Measurements from ENCODE around the gene A3GALT2. TPM values are rescaled to one million over a fixed set of nuclear protein-coding genes. Genes with fewer than 3 reads are reported as not detected.

Gene A3GALT2
- polyA plus RNA-seq, 1 of the 3 experiments (the other 2 are of a cell fraction) = 0.07 TPM

DNA sequence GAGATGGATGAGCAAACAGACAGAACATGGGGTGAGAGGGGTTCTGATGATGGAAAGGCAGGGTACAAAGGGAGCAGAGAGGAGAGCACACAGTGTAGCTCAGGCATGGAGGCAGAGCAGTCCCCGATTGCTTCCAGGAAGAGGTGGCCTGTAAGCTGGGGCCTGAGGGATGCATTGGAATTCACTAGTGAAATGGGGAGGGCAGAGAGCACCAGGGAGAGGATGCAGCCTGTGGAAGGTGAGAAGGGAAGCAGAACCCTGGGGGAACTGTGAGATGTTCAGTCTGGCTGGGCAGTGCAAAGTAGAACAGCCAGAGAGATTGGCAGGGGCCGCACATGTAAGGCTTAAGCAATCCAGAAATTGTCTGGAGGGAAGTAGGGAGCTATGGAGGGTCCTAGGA, 52.4 kb downstream of the A3GALT2 start:
- ChIA-PET POLR2A (no interaction called here), CTCF (interaction anchor here (0.9 to 1.3 kb wide), 3 partner anchors 15 to 141 kb away, joined by 3 to 4 read pairs (median 3); no protein-coding TSS in a partner anchor)
- Histone ChIP-seq H3K9me3 (no peaks in the 10 kb centered on the region), H3K79me2 (ENCODE audit: insufficient read depth) (peaks cover 84% of the 10 kb centered on the region), H3K27me3 (ENCODE audit: insufficient read depth) (no peaks in the 10 kb centered on the region), H3K4me3 (ENCODE audit: low read depth in 2 of 2, low read length in 1 of 2) (no peak overlapping the region), H4K20me1 (ENCODE audit: insufficient read depth) (peaks cover 94% of the 10 kb centered on the region), H3K4me1 (ENCODE audit: control insufficient read depth in 1 of 2, insufficient read depth in 2 of 2, low read depth in 1 of 2, low read length in 1 of 2) (peaks cover 0 to 7% of the 10 kb centered on the region in 2 experiments; a peak in 1 of 4 replicates), H3K4me2 (no peak overlapping the region), H3K9ac (no peak overlapping the region), H3K36me3 (replicated peaks in 1 of 2; ENCODE audit: control insufficient read depth in 1 of 2, insufficient read depth in 2 of 2, low read length in 1 of 2) (peaks cover 6 to 8% of the 10 kb centered on the region in 2 experiments), H3K9me2 (no peaks in the 10 kb centered on the region), H3K27ac (ENCODE audit: low read depth in 2 of 2, low read length in 1 of 2) (no peak overlapping the region), H3F3A (replicated peaks; ENCODE audit: insufficient read depth) (no peaks in the 10 kb centered on the region), H2AFZ (ENCODE audit: low read depth) (no peak overlapping the region)
- no peak for DNase-seq
- 96% methylated on average over 2 of the region's 2 CpGs for WGBS (ENCODE audit: low lambda C conversion rate)
- TF ChIP-seq YY1 (IDR thresholded peaks at IDR 0.05; ENCODE audit: low read depth) (no peak), MXI1 (IDR thresholded peaks at IDR 0.05; ENCODE audit: low read depth, low read length) (no peak), RCOR1 (IDR thresholded peaks at IDR 0.05; ENCODE audit: low read length) (no peak)

DNA sequence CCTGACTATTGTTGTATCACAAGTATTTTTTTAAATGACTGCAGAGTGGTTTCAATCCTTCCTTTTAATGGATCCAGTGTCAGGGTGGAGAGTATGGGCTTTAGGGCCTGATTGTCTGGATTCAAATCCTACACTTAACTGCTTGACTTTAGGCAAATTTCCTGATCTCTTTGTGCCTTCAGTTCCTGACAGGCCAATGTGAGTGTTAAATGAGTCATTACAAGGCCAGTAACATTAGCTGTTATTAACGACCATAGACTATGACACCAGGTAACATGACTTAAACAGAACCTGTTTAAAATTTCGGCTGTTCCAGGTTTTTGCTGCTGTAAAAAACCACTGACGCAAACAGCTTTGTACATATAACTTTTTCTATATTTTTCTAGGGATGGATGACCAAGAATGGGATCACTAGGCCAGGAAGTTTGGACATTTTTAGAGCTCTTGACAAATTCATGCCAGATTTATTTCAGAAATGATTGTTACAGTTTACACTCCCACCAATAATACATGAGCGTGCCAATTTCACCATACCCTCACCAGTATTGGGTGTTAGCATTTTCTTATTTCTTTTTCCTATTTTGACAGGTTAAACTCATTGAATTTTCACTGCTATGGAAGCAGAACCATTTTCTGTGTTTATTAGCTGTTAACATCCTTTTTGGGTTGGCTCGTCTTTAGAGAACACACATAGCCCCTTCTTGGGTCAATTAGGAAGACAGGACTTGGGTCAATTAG, 53.3 kb downstream of the A3GALT2 start:
- no peaks in the 10 kb centered on the region for H3K9me3 ChIP-seq
- no peak for TF ChIP-seq JUND (IDR thresholded peaks at IDR 0.05)
- TF ChIP-seq GATA2 (CRISPR knock-in tag; IDR thresholded peaks at IDR 0.05) = no peak
- TF ChIP-seq ELF1 (IDR thresholded peaks at IDR 0.05) = no peak
- no peak for TF ChIP-seq MXI1 (IDR thresholded peaks at IDR 0.05; ENCODE audit: low read depth, low read length)
- TF ChIP-seq CHD2 (IDR thresholded peaks at IDR 0.05; ENCODE audit: low read length, partially characterized antibody) = no peak
- TF ChIP-seq, protein P1, sequence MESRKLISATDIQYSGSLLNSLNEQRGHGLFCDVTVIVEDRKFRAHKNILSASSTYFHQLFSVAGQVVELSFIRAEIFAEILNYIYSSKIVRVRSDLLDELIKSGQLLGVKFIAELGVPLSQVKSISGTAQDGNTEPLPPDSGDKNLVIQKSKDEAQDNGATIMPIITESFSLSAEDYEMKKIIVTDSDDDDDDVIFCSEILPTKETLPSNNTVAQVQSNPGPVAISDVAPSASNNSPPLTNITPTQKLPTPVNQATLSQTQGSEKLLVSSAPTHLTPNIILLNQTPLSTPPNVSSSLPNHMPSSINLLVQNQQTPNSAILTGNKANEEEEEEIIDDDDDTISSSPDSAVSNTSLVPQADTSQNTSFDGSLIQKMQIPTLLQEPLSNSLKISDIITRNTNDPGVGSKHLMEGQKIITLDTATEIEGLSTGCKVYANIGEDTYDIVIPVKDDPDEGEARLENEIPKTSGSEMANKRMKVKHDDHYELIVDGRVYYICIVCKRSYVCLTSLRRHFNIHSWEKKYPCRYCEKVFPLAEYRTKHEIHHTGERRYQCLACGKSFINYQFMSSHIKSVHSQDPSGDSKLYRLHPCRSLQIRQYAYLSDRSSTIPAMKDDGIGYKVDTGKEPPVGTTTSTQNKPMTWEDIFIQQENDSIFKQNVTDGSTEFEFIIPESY (IDR thresholded peaks at IDR 0.05; ENCODE audit: borderline replicate concordance, low read depth) = no peak
- no peak for TF ChIP-seq SIN3A (IDR thresholded peaks at IDR 0.05; ENCODE audit: borderline replicate concordance, low read depth, low read length)
- TF ChIP-seq FOXJ3 (CRISPR knock-in tag; IDR thresholded peaks at IDR 0.05) = no peak
- TF ChIP-seq, protein P2, sequence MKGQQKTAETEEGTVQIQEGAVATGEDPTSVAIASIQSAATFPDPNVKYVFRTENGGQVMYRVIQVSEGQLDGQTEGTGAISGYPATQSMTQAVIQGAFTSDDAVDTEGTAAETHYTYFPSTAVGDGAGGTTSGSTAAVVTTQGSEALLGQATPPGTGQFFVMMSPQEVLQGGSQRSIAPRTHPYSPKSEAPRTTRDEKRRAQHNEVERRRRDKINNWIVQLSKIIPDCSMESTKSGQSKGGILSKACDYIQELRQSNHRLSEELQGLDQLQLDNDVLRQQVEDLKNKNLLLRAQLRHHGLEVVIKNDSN (IDR thresholded peaks at IDR 0.05; ENCODE audit: borderline replicate concordance, low read depth) = no peak
- TF ChIP-seq, protein P3, sequence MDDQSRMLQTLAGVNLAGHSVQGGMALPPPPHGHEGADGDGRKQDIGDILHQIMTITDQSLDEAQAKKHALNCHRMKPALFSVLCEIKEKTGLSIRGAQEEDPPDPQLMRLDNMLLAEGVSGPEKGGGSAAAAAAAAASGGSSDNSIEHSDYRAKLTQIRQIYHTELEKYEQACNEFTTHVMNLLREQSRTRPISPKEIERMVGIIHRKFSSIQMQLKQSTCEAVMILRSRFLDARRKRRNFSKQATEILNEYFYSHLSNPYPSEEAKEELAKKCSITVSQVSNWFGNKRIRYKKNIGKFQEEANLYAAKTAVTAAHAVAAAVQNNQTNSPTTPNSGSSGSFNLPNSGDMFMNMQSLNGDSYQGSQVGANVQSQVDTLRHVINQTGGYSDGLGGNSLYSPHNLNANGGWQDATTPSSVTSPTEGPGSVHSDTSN (IDR thresholded peaks at IDR 0.05) = no peak
- TF ChIP-seq SMC3 (IDR thresholded peaks at IDR 0.05; ENCODE audit: low read depth, low read length) = no peak
- no peak for TF ChIP-seq TEAD4 (IDR thresholded peaks at IDR 0.05; ENCODE audit: borderline replicate concordance, insufficient read depth)
- no peak for TF ChIP-seq NRF1 (IDR thresholded peaks at IDR 0.05; ENCODE audit: low read depth, low read length)
- TF ChIP-seq, protein P4, sequence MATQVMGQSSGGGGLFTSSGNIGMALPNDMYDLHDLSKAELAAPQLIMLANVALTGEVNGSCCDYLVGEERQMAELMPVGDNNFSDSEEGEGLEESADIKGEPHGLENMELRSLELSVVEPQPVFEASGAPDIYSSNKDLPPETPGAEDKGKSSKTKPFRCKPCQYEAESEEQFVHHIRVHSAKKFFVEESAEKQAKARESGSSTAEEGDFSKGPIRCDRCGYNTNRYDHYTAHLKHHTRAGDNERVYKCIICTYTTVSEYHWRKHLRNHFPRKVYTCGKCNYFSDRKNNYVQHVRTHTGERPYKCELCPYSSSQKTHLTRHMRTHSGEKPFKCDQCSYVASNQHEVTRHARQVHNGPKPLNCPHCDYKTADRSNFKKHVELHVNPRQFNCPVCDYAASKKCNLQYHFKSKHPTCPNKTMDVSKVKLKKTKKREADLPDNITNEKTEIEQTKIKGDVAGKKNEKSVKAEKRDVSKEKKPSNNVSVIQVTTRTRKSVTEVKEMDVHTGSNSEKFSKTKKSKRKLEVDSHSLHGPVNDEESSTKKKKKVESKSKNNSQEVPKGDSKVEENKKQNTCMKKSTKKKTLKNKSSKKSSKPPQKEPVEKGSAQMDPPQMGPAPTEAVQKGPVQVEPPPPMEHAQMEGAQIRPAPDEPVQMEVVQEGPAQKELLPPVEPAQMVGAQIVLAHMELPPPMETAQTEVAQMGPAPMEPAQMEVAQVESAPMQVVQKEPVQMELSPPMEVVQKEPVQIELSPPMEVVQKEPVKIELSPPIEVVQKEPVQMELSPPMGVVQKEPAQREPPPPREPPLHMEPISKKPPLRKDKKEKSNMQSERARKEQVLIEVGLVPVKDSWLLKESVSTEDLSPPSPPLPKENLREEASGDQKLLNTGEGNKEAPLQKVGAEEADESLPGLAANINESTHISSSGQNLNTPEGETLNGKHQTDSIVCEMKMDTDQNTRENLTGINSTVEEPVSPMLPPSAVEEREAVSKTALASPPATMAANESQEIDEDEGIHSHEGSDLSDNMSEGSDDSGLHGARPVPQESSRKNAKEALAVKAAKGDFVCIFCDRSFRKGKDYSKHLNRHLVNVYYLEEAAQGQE (IDR thresholded peaks at IDR 0.05; ENCODE audit: low read depth, low read length) = no peak
- no peak for TF ChIP-seq RXRA (IDR thresholded peaks at IDR 0.05; ENCODE audit: borderline replicate concordance, low read depth)
- no peak for TF ChIP-seq YY1 (IDR thresholded peaks at IDR 0.05; ENCODE audit: low read depth)
- TF ChIP-seq, protein P5, sequence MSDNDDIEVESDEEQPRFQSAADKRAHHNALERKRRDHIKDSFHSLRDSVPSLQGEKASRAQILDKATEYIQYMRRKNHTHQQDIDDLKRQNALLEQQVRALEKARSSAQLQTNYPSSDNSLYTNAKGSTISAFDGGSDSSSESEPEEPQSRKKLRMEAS (IDR thresholded peaks at IDR 0.05; ENCODE audit: low read depth) = no peak
- no peak for TF ChIP-seq EP300 (IDR thresholded peaks at IDR 0.05; ENCODE audit: borderline replicate concordance in 1 of 2, low read depth in 1 of 2, low read length in 1 of 2)
- TF ChIP-seq TCF12 (IDR thresholded peaks at IDR 0.05) = no peak
- H3K79me2 ChIP-seq (ENCODE audit: insufficient read depth) = peaks cover 84% of the 10 kb centered on the region
- H3K9me2 ChIP-seq = no peaks in the 10 kb centered on the region
- no peak overlapping the region for H3K4me3 ChIP-seq (ENCODE audit: low read depth in 2 of 2, low read length in 1 of 2)
- H2AFZ ChIP-seq (ENCODE audit: low read depth) = no peak overlapping the region
- H3K27me3 ChIP-seq (ENCODE audit: insufficient read depth) = no peaks in the 10 kb centered on the region
- H3K36me3 ChIP-seq (replicated peaks in 1 of 2; ENCODE audit: control insufficient read depth in 1 of 2, insufficient read depth in 2 of 2, low read length in 1 of 2) = peaks cover 6 to 11% of the 10 kb centered on the region in 2 experiments
- WGBS (ENCODE audit: low lambda C conversion rate) = 94% methylated on average over 5 of the region's 5 CpGs
- H3K27ac ChIP-seq (ENCODE audit: low read depth in 2 of 2, low read length in 1 of 2) = no peak overlapping the region
- ChIA-PET CTCF (interaction anchor here (0.6 to 1.3 kb wide), 3 partner anchors 28 to 189 kb away, joined by 3 to 5 read pairs (median 4); no protein-coding TSS in a partner anchor), POLR2A (interaction anchor here (0.6 kb wide), 1 partner anchor 13 kb away, joined by 3 read pairs; no protein-coding TSS in a partner anchor)
- no peak overlapping the region for H3K9ac ChIP-seq
- H3K4me2 ChIP-seq = no peak overlapping the region
- H3F3A ChIP-seq (replicated peaks; ENCODE audit: insufficient read depth) = no peaks in the 10 kb centered on the region
- DNase-seq = no peak
- H4K20me1 ChIP-seq (ENCODE audit: insufficient read depth) = peaks cover 96% of the 10 kb centered on the region
- peaks cover 0 to 11% of the 10 kb centered on the region in 2 experiments; a peak in 1 of 4 replicates for H3K4me1 ChIP-seq (ENCODE audit: control insufficient read depth in 1 of 2, insufficient read depth in 2 of 2, low read depth in 1 of 2, low read length in 1 of 2)

All from SK-N-SH (cell line).